OCI-LY7 (cell line): ENCODE results near the gene GIPR. TPM values are rescaled to one million over a fixed set of nuclear protein-coding genes. Genes with fewer than 3 reads are reported as not detected.

Experiments
- BruUV-seq: library from RNA; stranded (reverse); fragments of 400-500 nt; replicated peaks from 2 replicates; lab custom pipeline; 2021; lab: Mats Ljungman, UMichigan
- CTCF ChIA-PET: fragments of 300-600 bp; sonication (Branson Sonifier 250); formaldehyde crosslinking; loops from one replicate; lab custom pipeline; 2022; ENCODE audit warnings: antibody characterized with exemption; ENCODE audit not compliant: unreplicated experiment; lab: Charles Lee
- POLR2A ChIA-PET: fragments of 300-600 bp; sonication (Branson Sonifier 250); formaldehyde crosslinking; loops from one replicate; lab custom pipeline; 2022; ENCODE audit warnings: antibody characterized with exemption; lab: Charles Lee
- DNase-seq: peaks from one replicate; pipeline ENCODE4 v3.0.0-alpha.2; 2015; ENCODE audit warnings: low spot score
- H2AFZ ChIP-seq: fragments of 200-600 bp; sonication (generic), shearing (Covaris generic); 2 replicates; pipeline ENCODE4 v1.6.1; 2014; ENCODE audit warnings: mild to moderate bottlenecking, antibody characterized with exemption, low read length, moderate library complexity
- H3K27ac ChIP-seq: fragments of 200-600 bp; sonication (generic); 2 replicates; pipeline ENCODE4 v1.5.1; 2014; ENCODE audit warnings: mixed run types, low read depth, mild to moderate bottlenecking, moderate library complexity, low read length, inconsistent platforms; ENCODE audit not compliant: poor library complexity, severe bottlenecking
- H3K36me3 ChIP-seq: fragments of 200-600 bp; sonication (generic); 2 replicates; pipeline ENCODE4 v1.6.1; 2014; ENCODE audit warnings: mild to moderate bottlenecking, antibody characterized with exemption, low read length, moderate library complexity, mixed read lengths; ENCODE audit not compliant: insufficient read depth
- H3K4me1 ChIP-seq: fragments of 200-600 bp; sonication (generic); 2 replicates; pipeline ENCODE4 v1.5.1; 2014; ENCODE audit warnings: mild to moderate bottlenecking, low read length; ENCODE audit not compliant: insufficient read depth, poor library complexity, severe bottlenecking
- H3K4me2 ChIP-seq: fragments of 200-600 bp; sonication (generic); 2 replicates; pipeline ENCODE4 v1.6.1; 2014; ENCODE audit warnings: mild to moderate bottlenecking, low read length
- H3K4me3 ChIP-seq: fragments of 200-600 bp; sonication (generic); 2 replicates; pipeline ENCODE4 v1.5.1; 2014; ENCODE audit warnings: mild to moderate bottlenecking, low read depth, low read length; ENCODE audit not compliant: poor library complexity, severe bottlenecking
- H3K79me2 ChIP-seq: fragments of 200-600 bp; sonication (generic); 2 replicates; pipeline ENCODE4 v1.6.1; 2016; ENCODE audit warnings: low read depth, mild to moderate bottlenecking, low read length, moderate library complexity, mixed read lengths; ENCODE audit not compliant: insufficient read depth
- H3K9me2 ChIP-seq: fragments of 200-600 bp; sonication (generic); 2 replicates; pipeline ENCODE4 v1.6.1; 2016; ENCODE audit warnings: mild to moderate bottlenecking, low read length, mixed read lengths; ENCODE audit not compliant: insufficient read depth
- H3K9me3 ChIP-seq: fragments of 200-600 bp; sonication (generic); 2 replicates; pipeline ENCODE4 v1.6.1; 2014; ENCODE audit warnings: mild to moderate bottlenecking, mixed run types, low read length, mixed read lengths
- H4K20me1 ChIP-seq: fragments of 200-600 bp; sonication (generic); 2 replicates; pipeline ENCODE4 v1.6.1; 2014; ENCODE audit warnings: mild to moderate bottlenecking, antibody characterized with exemption, low read length, moderate library complexity, mixed read lengths; ENCODE audit not compliant: insufficient read depth
- EZH2phosphoT487 ChIP-seq: fragments of 200-600 bp; sonication (generic); IDR thresholded peaks from 2 replicates; pipeline ENCODE4 v1.6.1; 2018; ENCODE audit warnings: low read depth, borderline replicate concordance, mild to moderate bottlenecking, mixed run types, antibody characterized with exemption, low read length, moderate library complexity, mixed read lengths
- intact Hi-C: fragments of 100-400 bp; cut with micrococcal nuclease; formaldehyde crosslinking; loops from one replicate; pipeline ENCODE4 v1.10.0; 2022; ENCODE audit not compliant: unreplicated experiment
- total RNA-seq, 2 experiments: library from RNA; depleted of rRNA in 1 of 2; stranded (reverse); fragments of >200 nt in 1 of 2; shearing (Covaris generic) in 1 of 2; gene quantifications; 2 replicates each; pipeline ENCODE4 v1.2.3, GENCODE V29; 2014 to 2022
- TF ChIP-seq, protein P1 (sequence below): fragments of 200-600 bp; sonication (generic); conservative IDR thresholded peaks from 2 replicates; pipeline ENCODE4 v1.5.1; 2014; ENCODE audit warnings: mild to moderate bottlenecking, antibody characterized with exemption, low read length, moderate library complexity, mixed read lengths

The GIPR gene
- total RNA-seq, 2 experiments from 2014 or later, result 7.9 to 23.3 TPM

GRCh38 chr19:45687599-45687998, 19.6 kb downstream of the GIPR start:
- Histone ChIP-seq H2AFZ (no peak overlapping the region), H3K36me3 (peaks cover 65% of the 10 kb centered on the region), H3K27ac (no peak overlapping the region), H3K9me2 (no peaks in the 10 kb centered on the region), H3K4me3 (no peak overlapping the region), H4K20me1 (peaks cover 5% of the 10 kb centered on the region; the same call in 1 of the 2 replicates), H3K4me1 (peaks cover 8% of the 10 kb centered on the region), H3K4me2 (no peak overlapping the region), H3K9me3 (no peaks in the 10 kb centered on the region), H3K79me2 (peaks cover 27% of the 10 kb centered on the region)
- POLR2A ChIA-PET, result interaction anchor here (1.0 kb wide), 1 partner anchor 17 kb away, joined by 3 read pairs; no protein-coding TSS in a partner anchor
- BruUV-seq, result no TSS peak
- CTCF ChIA-PET, result no interaction called here
- intact Hi-C loops, result no loop called here
- TF ChIP-seq, protein P1, sequence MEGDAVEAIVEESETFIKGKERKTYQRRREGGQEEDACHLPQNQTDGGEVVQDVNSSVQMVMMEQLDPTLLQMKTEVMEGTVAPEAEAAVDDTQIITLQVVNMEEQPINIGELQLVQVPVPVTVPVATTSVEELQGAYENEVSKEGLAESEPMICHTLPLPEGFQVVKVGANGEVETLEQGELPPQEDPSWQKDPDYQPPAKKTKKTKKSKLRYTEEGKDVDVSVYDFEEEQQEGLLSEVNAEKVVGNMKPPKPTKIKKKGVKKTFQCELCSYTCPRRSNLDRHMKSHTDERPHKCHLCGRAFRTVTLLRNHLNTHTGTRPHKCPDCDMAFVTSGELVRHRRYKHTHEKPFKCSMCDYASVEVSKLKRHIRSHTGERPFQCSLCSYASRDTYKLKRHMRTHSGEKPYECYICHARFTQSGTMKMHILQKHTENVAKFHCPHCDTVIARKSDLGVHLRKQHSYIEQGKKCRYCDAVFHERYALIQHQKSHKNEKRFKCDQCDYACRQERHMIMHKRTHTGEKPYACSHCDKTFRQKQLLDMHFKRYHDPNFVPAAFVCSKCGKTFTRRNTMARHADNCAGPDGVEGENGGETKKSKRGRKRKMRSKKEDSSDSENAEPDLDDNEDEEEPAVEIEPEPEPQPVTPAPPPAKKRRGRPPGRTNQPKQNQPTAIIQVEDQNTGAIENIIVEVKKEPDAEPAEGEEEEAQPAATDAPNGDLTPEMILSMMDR, result 0 out of 2 replicates have a peak, but pooled peaks have one; percentile 33
- TF ChIP-seq EZH2phosphoT487, result no peak
- no peak for DNase-seq

DNA sequence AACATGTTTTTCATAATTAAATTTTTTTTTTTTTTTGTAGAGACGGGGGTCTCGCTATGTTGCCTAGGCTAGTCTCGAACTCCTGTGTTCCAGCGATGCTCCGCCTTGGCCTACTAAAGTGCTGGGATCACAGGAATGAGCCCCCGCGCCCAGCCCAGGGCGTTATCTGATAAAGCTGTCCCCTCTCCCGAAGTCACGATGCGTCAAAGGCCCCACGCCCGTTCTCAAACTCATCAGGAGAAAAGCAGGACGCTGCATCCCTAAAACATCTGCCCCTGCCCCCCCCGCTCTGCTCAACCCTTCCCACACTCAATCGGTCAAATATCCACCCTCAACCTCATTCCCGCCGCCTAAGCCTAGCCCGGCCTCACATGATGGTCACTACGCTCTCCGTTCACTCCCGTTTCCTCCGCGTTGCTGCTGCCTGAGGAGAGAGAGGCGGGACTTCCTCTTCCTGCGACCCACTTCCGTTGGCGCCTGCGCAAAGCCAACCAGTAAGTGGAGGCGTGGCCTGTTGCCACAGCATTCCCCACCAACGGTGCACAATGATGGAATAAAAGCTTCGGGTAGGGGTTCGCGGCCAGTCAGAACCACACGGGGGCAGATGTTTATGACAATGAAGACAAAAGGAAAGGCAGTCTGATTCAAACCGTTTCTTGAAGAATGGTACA, 23.6 kb downstream of the GIPR start, which contains the start of gene SNRPD2:
TSS of gene SNRPD2 (minus strand) at position 438 of the 671 bp plus-strand sequence. CDS start at position 373, 65 bp downstream.
- ChIA-PET CTCF (interaction anchor here (0.6 to 1.3 kb wide), 5 partner anchors 14 to 133 kb away, joined by 3 to 5 read pairs (median 3); partner anchors contain the start of gene GIPR), POLR2A (interaction anchor here (0.6 to 2.3 kb wide), 8 partner anchors 14 to 653 kb away, joined by 3 to 16 read pairs (median 4); partner anchors contain the start of gene CLASRP)
- Histone ChIP-seq H3K4me1 (peaks cover 13% of the 10 kb centered on the region), H3K9me2 (no peaks in the 10 kb centered on the region), H3K9me3 (no peaks in the 10 kb centered on the region), H3K79me2 (peaks cover 40% of the 10 kb centered on the region), H3K27ac (peak within 1 kb of the TSS; percentile 72), H4K20me1 (peaks cover 5% of the 10 kb centered on the region; the same call in 1 of the 2 replicates), H2AFZ (peak within 1 kb of the TSS; percentile 44; the same call in 1 of the 2 replicates), H3K4me3 (peak within 1 kb of the TSS; percentile 93), H3K4me2 (peak within 1 kb of the TSS; percentile 82), H3K36me3 (peaks cover 57% of the 10 kb centered on the region)
- peak; percentile 96 for DNase-seq
- intact Hi-C loops, result loop anchor here (1.0 to 5.0 kb wide), 2 partner anchors 16 to 81 kb away; no protein-coding TSS in a partner anchor
- TF ChIP-seq, protein P1, result no peak
- TF ChIP-seq EZH2phosphoT487, result no peak
- BruUV-seq, result TSS peak; percentile 90
